ENCODE data around the gene PREP.

Gene PREP

DNA sequence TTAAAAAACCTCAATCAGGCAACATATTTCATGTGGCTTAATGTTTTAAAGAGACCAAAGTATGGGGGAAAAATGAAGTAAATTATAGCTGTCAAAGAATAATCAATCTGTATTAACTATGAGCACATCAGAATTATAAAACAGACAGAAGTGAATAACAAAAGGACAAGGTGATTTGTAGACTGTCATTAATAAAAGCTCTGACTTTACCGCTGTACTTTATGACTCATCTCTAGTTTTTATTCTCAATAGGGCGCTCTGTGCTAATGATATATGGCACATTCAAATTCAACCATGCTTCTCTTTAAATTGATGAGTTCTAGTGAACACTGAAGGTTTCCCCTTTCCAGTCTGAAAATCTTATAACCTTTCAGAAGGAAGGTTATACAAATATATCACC is 72.0 kb downstream of the PREP start:
- Histone ChIP-seq H3K27ac (ENCODE audit: low read length, poor library complexity, severe bottlenecking) (no peak overlapping the region), H3K23ac (ENCODE audit: low read length in 2 of 2) (no peak overlapping the region), H4K91ac (ENCODE audit: low read length) (no peak overlapping the region), H3K27me3 (ENCODE audit: control insufficient read depth in 1 of 2, insufficient read depth in 1 of 2, low read length in 2 of 2) (no peaks in the 10 kb centered on the region), H3K36me3 (ENCODE audit: control insufficient read depth in 1 of 2, insufficient read depth in 2 of 2, low read depth in 1 of 2, low read length in 2 of 2) (peaks cover 15 to 46% of the 10 kb centered on the region in 2 experiments), H3K9ac (ENCODE audit: low read length) (no peak overlapping the region), H2BK120ac (ENCODE audit: low read depth, low read length) (no peak overlapping the region), H3K79me1 (replicated peaks; ENCODE audit: low read length, poor library complexity, severe bottlenecking) (peaks cover 16% of the 10 kb centered on the region), H3K9me3 (ENCODE audit: control insufficient read depth, low read length) (no peaks in the 10 kb centered on the region), H2BK12ac (ENCODE audit: low read length in 2 of 2) (no peak overlapping the region), H2BK15ac (ENCODE audit: low read depth, poor library complexity, severe bottlenecking) (no peak overlapping the region), H3K4me2 (ENCODE audit: low read length, poor library complexity, severe bottlenecking) (no peak overlapping the region), H2AFZ (ENCODE audit: low read depth, low read length) (no peak overlapping the region), H4K8ac (ENCODE audit: low read length) (no peak overlapping the region), H3K4me3 (ENCODE audit: insufficient read depth in 1 of 2, low read depth in 1 of 2, low read length in 2 of 2) (no peak overlapping the region), H3K14ac (ENCODE audit: low read length in 2 of 2) (no peak overlapping the region), H2AK5ac (ENCODE audit: low read length, severe bottlenecking) (no peak overlapping the region), H2BK5ac (ENCODE audit: low read depth, low read length, poor library complexity, severe bottlenecking) (no peak overlapping the region), H3K18ac (ENCODE audit: low read depth in 1 of 2, low read length in 2 of 2) (no peak overlapping the region), H3K4ac (ENCODE audit: low read depth in 1 of 2, low read length in 2 of 2) (no peak overlapping the region), H3K4me1 (ENCODE audit: control insufficient read depth, insufficient read depth, low read depth, low read length) (peaks cover 2% of the 10 kb centered on the region)
- WGBS: 94% methylated on average over 2 of the region's 2 CpGs
- no peak for DNase-seq

DNA sequence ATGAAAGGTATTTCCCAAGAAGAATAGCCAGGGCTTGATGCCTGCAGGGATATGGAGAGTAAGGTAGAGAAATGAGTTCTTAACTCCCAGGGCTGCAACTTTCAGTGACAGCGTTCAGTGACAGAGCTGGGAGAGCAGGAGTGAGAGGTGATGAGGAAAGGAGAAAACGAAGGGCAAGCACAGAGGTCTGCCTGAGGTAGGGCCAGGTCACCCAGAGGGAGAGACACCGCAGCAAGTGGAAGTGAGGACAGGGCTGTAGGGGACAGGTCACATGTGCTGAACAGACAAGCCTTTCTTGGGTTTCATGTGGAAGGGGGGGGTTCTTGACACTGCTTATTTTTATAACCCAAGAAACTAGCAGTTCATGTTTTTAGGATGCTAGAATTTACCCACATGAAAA is 72.5 kb downstream of the PREP start:
- no peak overlapping the region for H4K8ac ChIP-seq (ENCODE audit: low read length)
- H3K4me1 ChIP-seq (ENCODE audit: control insufficient read depth, insufficient read depth, low read depth, low read length): peaks cover 2% of the 10 kb centered on the region
- H2AK5ac ChIP-seq (ENCODE audit: low read length, severe bottlenecking): no peak overlapping the region
- H3K4me2 ChIP-seq (ENCODE audit: low read length, poor library complexity, severe bottlenecking): no peak overlapping the region
- H4K91ac ChIP-seq (ENCODE audit: low read length): no peak overlapping the region
- no peak overlapping the region for H2BK120ac ChIP-seq (ENCODE audit: low read depth, low read length)
- H3K9ac ChIP-seq (ENCODE audit: low read length): no peak overlapping the region
- no peak overlapping the region for H2AFZ ChIP-seq (ENCODE audit: low read depth, low read length)
- no peak overlapping the region for H3K18ac ChIP-seq (ENCODE audit: low read depth in 1 of 2, low read length in 2 of 2)
- H2BK5ac ChIP-seq (ENCODE audit: low read depth, low read length, poor library complexity, severe bottlenecking): no peak overlapping the region
- no peaks in the 10 kb centered on the region for H3K9me3 ChIP-seq (ENCODE audit: control insufficient read depth, low read length)
- H2BK15ac ChIP-seq (ENCODE audit: low read depth, poor library complexity, severe bottlenecking): no peak overlapping the region
- no peaks in the 10 kb centered on the region for H3K27me3 ChIP-seq (ENCODE audit: control insufficient read depth in 1 of 2, insufficient read depth in 1 of 2, low read length in 2 of 2)
- H3K14ac ChIP-seq (ENCODE audit: low read length in 2 of 2): no peak overlapping the region
- peaks cover 15 to 46% of the 10 kb centered on the region in 2 experiments for H3K36me3 ChIP-seq (ENCODE audit: control insufficient read depth in 1 of 2, insufficient read depth in 2 of 2, low read depth in 1 of 2, low read length in 2 of 2)
- 95% methylated on average over 3 of the region's 3 CpGs for WGBS
- H2BK12ac ChIP-seq (ENCODE audit: low read length in 2 of 2): no peak overlapping the region
- no peak overlapping the region for H3K23ac ChIP-seq (ENCODE audit: low read length in 2 of 2)
- H3K79me1 ChIP-seq (replicated peaks; ENCODE audit: low read length, poor library complexity, severe bottlenecking): peaks cover 16% of the 10 kb centered on the region
- H3K27ac ChIP-seq (ENCODE audit: low read length, poor library complexity, severe bottlenecking): no peak overlapping the region
- no peak overlapping the region for H3K4ac ChIP-seq (ENCODE audit: low read depth in 1 of 2, low read length in 2 of 2)
- no peak overlapping the region for H3K4me3 ChIP-seq (ENCODE audit: insufficient read depth in 1 of 2, low read depth in 1 of 2, low read length in 2 of 2)
- no peak for DNase-seq

DNA sequence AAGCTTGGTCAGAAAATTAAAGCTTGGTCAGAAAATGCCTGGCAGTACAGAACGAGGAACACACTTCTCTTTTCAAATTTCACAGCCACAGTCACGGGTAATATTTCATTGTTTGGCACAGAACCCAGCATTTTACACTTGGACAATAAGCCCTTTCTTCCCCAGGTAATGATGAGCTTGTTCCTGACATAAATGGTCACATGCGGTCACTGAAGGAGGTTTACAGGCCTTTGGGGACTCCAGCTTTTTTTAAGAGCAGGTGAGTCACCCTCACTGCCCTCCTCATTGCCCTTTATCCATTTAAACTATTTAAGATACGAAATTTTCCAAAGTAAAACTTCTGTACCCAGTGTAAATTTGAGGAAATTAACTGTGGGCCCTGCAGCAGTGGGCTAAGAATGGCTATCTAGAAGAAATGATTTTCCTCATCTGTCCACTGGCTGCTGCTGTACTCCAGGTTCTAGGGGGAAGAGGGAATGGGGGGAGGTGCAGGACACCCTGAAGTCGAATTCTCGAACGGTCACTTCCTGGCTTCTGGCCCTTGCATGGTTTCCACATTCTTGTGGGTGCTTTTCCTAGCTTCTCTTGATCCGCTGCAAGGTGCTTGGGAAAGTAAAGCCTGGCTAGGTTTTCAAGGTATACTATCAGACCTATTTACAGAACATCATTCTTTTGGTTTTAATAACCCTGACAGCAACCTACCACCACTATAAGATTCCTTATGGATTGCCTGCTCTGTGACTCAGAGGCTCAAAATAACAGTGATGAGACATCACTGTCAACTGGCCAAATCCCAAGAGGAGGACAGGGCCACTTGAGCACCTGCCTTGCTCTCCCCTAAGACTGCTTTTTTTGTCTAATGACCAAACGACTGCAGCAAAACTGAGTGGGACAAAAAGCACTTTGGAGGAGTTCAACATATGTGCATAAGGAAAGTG is 75.8 kb downstream of the PREP start:
- peaks cover 7 to 51% of the 10 kb centered on the region in 2 experiments for H3K36me3 ChIP-seq (ENCODE audit: control insufficient read depth in 1 of 2, insufficient read depth in 2 of 2, low read depth in 1 of 2, low read length in 2 of 2)
- no peak overlapping the region for H3K4me3 ChIP-seq (ENCODE audit: insufficient read depth in 1 of 2, low read depth in 1 of 2, low read length in 2 of 2)
- H3K4ac ChIP-seq (ENCODE audit: low read depth in 1 of 2, low read length in 2 of 2): no peak overlapping the region
- no peak overlapping the region for H2BK12ac ChIP-seq (ENCODE audit: low read length in 2 of 2)
- 78% methylated on average over 9 of the region's 9 CpGs for WGBS
- no peak overlapping the region for H4K8ac ChIP-seq (ENCODE audit: low read length)
- no peak overlapping the region for H2BK15ac ChIP-seq (ENCODE audit: low read depth, poor library complexity, severe bottlenecking)
- peaks cover 6% of the 10 kb centered on the region for H3K79me1 ChIP-seq (replicated peaks; ENCODE audit: low read length, poor library complexity, severe bottlenecking)
- no peak overlapping the region for H2BK120ac ChIP-seq (ENCODE audit: low read depth, low read length)
- H3K27ac ChIP-seq (ENCODE audit: low read length, poor library complexity, severe bottlenecking): no peak overlapping the region
- H3K4me1 ChIP-seq (ENCODE audit: control insufficient read depth, insufficient read depth, low read depth, low read length): peaks cover 2% of the 10 kb centered on the region
- no peak overlapping the region for H3K9ac ChIP-seq (ENCODE audit: low read length)
- peak; percentile 63 for DNase-seq
- H3K18ac ChIP-seq (ENCODE audit: low read depth in 1 of 2, low read length in 2 of 2): no peak overlapping the region
- H3K4me2 ChIP-seq (ENCODE audit: low read length, poor library complexity, severe bottlenecking): no peak overlapping the region
- no peak overlapping the region for H2AFZ ChIP-seq (ENCODE audit: low read depth, low read length)
- H3K14ac ChIP-seq (ENCODE audit: low read length in 2 of 2): no peak overlapping the region
- H2BK5ac ChIP-seq (ENCODE audit: low read depth, low read length, poor library complexity, severe bottlenecking): no peak overlapping the region
- H2AK5ac ChIP-seq (ENCODE audit: low read length, severe bottlenecking): no peak overlapping the region
- H3K9me3 ChIP-seq (ENCODE audit: control insufficient read depth, low read length): no peaks in the 10 kb centered on the region
- H3K27me3 ChIP-seq (ENCODE audit: control insufficient read depth in 1 of 2, insufficient read depth in 1 of 2, low read length in 2 of 2): no peaks in the 10 kb centered on the region
- no peak overlapping the region for H4K91ac ChIP-seq (ENCODE audit: low read length)
- no peak overlapping the region for H3K23ac ChIP-seq (ENCODE audit: low read length in 2 of 2)

DNA sequence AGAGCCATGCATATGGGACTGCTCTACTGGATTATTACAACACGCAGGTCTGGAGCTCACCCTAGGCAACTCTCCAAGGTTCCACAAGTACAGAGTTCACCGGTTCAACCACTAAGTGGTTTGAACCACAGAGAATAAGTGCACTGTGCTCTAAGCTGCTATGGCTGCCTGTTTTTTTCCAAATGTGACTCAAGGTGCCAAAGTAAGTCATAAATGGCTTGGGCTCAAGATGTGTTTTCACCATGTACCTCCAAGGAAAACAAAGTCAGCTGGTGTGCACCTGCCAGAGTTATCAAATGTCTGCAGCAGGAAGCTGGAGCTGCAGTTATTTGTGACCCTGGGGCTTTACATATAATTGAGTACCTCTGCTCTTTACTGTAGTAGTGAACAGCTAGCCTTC is 76.7 kb downstream of the PREP start:
- no peak overlapping the region for H4K91ac ChIP-seq (ENCODE audit: low read length)

More for the DNA sequence above, 76.7 kb downstream of the PREP start:
- Histone ChIP-seq H3K4ac (ENCODE audit: low read depth in 1 of 2, low read length in 2 of 2) (no peak overlapping the region), H3K27ac (ENCODE audit: low read length, poor library complexity, severe bottlenecking) (no peak overlapping the region), H2AK5ac (ENCODE audit: low read length, severe bottlenecking) (no peak overlapping the region), H2BK15ac (ENCODE audit: low read depth, poor library complexity, severe bottlenecking) (no peak overlapping the region), H3K4me2 (ENCODE audit: low read length, poor library complexity, severe bottlenecking) (no peak overlapping the region), H3K79me1 (replicated peaks; ENCODE audit: low read length, poor library complexity, severe bottlenecking) (peaks cover 6% of the 10 kb centered on the region), H2BK5ac (ENCODE audit: low read depth, low read length, poor library complexity, severe bottlenecking) (no peak overlapping the region), H2BK12ac (ENCODE audit: low read length in 2 of 2) (no peak overlapping the region), H3K9me3 (ENCODE audit: control insufficient read depth, low read length) (no peaks in the 10 kb centered on the region), H4K8ac (ENCODE audit: low read length) (no peak overlapping the region), H3K18ac (ENCODE audit: low read depth in 1 of 2, low read length in 2 of 2) (no peak overlapping the region), H3K23ac (ENCODE audit: low read length in 2 of 2) (no peak overlapping the region), H3K9ac (ENCODE audit: low read length) (no peak overlapping the region), H3K27me3 (ENCODE audit: control insufficient read depth in 1 of 2, insufficient read depth in 1 of 2, low read length in 2 of 2) (no peaks in the 10 kb centered on the region), H3K4me1 (ENCODE audit: control insufficient read depth, insufficient read depth, low read depth, low read length) (peaks cover 4% of the 10 kb centered on the region), H3K36me3 (ENCODE audit: control insufficient read depth in 1 of 2, insufficient read depth in 2 of 2, low read depth in 1 of 2, low read length in 2 of 2) (peaks cover 0 to 51% of the 10 kb centered on the region in 2 experiments), H2AFZ (ENCODE audit: low read depth, low read length) (no peak overlapping the region), H3K4me3 (ENCODE audit: insufficient read depth in 1 of 2, low read depth in 1 of 2, low read length in 2 of 2) (no peak overlapping the region), H3K14ac (ENCODE audit: low read length in 2 of 2) (no peak overlapping the region), H2BK120ac (ENCODE audit: low read depth, low read length) (no peak overlapping the region)
- peak; percentile 61 for DNase-seq
- 72% methylated on average over 2 of the region's 2 CpGs for WGBS
